ENCODE results near the gene SP100. TPM values are rescaled to one million over a fixed set of nuclear protein-coding genes. Genes with fewer than 3 reads are reported as not detected.

SP100 gene
- total and polyA plus RNA-seq, 2 of the 4 experiments (the other 2 are of a cell fraction): 50.6 to 69.0 TPM

GRCh38 chr2:230512955-230513748 is 97.2 kb downstream of the SP100 start:
- Histone ChIP-seq H3K4me3 (ENCODE audit: insufficient read depth, low read depth, low read length) (no peak overlapping the region), H2AK9ac (replicated peaks; ENCODE audit: low read depth, low read length, poor library complexity) (no peak overlapping the region), H3K9ac (ENCODE audit: low read depth, low read length) (no peak overlapping the region), H4K5ac (ENCODE audit: low read depth, low read length) (no peak overlapping the region), H2AFZ (replicated peaks; ENCODE audit: low read length, poor library complexity) (no peak overlapping the region), H3K27me3 (ENCODE audit: control insufficient read depth, insufficient read depth, low read length) (no peaks in the 10 kb centered on the region), H3K79me1 (ENCODE audit: low read depth in 1 of 2, low read length in 2 of 2) (no peaks in the 10 kb centered on the region), H2BK15ac (ENCODE audit: low read depth, low read length) (no peak overlapping the region), H3K9me3 (ENCODE audit: control insufficient read depth, insufficient read depth, low read length) (no peaks in the 10 kb centered on the region), H4K91ac (ENCODE audit: insufficient read depth, low read depth, low read length) (no peak overlapping the region), H3K4me2 (ENCODE audit: low read depth, low read length) (no peak overlapping the region), H3K18ac (ENCODE audit: low read depth, low read length) (no peak overlapping the region), H3K14ac (replicated peaks; ENCODE audit: low read depth, low read length) (no peak overlapping the region), H2BK120ac (ENCODE audit: low read depth, low read length) (no peak overlapping the region), H3K4me1 (ENCODE audit: control insufficient read depth, insufficient read depth, low read length) (no peaks in the 10 kb centered on the region), H4K20me1 (ENCODE audit: insufficient read depth, low read length) (no peaks in the 10 kb centered on the region), H4K8ac (ENCODE audit: low read depth in 2 of 2, low read length in 2 of 2) (no peak overlapping the region), H2AK5ac (ENCODE audit: low read depth, low read length) (no peak overlapping the region), H3K27ac (ENCODE audit: insufficient read depth, low read length) (no peak overlapping the region), H2BK5ac (ENCODE audit: low read depth, low read length, poor library complexity, severe bottlenecking) (no peak overlapping the region), H3K56ac (ENCODE audit: extremely low read depth, insufficient read depth, low read length) (no peak overlapping the region), H3K23ac (ENCODE audit: low read depth, low read length) (no peak overlapping the region), H3K36me3 (ENCODE audit: control insufficient read depth, insufficient read depth, low read length) (peaks cover 2% of the 10 kb centered on the region; the same call in 1 of the 2 replicates), H2BK20ac (ENCODE audit: low read depth, low read length) (no peak overlapping the region), H3K9me1 (ENCODE audit: insufficient read depth, low read length) (no peaks in the 10 kb centered on the region), H3K4ac (ENCODE audit: low read depth, low read length) (no peak overlapping the region)
- ChIA-PET POLR2A (ENCODE audit: unreplicated experiment) (no interaction called here), CTCF (no interaction called here)
- no peak for TF ChIP-seq RFX5 (IDR thresholded peaks at IDR 0.05; ENCODE audit: low read depth, low read length)
- TF ChIP-seq ELK1 (IDR thresholded peaks at IDR 0.05; ENCODE audit: borderline replicate concordance, low read depth, low read length): no peak
- no peak for TF ChIP-seq MAZ (IDR thresholded peaks at IDR 0.05; ENCODE audit: borderline replicate concordance, low read depth, low read length)
- TF ChIP-seq MXI1 (IDR thresholded peaks at IDR 0.05; ENCODE audit: borderline replicate concordance, low read depth, low read length): no peak
- TF ChIP-seq USF2 (IDR thresholded peaks at IDR 0.05; ENCODE audit: low read depth, low read length): no peak
- no peak for TF ChIP-seq NFE2L2 (IDR thresholded peaks at IDR 0.05; ENCODE audit: low read depth, low read length)
- TF ChIP-seq, protein P1, sequence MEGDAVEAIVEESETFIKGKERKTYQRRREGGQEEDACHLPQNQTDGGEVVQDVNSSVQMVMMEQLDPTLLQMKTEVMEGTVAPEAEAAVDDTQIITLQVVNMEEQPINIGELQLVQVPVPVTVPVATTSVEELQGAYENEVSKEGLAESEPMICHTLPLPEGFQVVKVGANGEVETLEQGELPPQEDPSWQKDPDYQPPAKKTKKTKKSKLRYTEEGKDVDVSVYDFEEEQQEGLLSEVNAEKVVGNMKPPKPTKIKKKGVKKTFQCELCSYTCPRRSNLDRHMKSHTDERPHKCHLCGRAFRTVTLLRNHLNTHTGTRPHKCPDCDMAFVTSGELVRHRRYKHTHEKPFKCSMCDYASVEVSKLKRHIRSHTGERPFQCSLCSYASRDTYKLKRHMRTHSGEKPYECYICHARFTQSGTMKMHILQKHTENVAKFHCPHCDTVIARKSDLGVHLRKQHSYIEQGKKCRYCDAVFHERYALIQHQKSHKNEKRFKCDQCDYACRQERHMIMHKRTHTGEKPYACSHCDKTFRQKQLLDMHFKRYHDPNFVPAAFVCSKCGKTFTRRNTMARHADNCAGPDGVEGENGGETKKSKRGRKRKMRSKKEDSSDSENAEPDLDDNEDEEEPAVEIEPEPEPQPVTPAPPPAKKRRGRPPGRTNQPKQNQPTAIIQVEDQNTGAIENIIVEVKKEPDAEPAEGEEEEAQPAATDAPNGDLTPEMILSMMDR (conservative IDR thresholded peaks at IDR 0.05; ENCODE audit: low read depth, low read length): no peak
- TF ChIP-seq CHD1 (IDR thresholded peaks at IDR 0.05; ENCODE audit: low read depth, low read length): no peak
- TF ChIP-seq CEBPB (IDR thresholded peaks at IDR 0.05; ENCODE audit: low read depth, low read length): no peak
- no peak for TF ChIP-seq SMC3 (IDR thresholded peaks at IDR 0.05; ENCODE audit: low read depth, low read length)
- TF ChIP-seq MAFK (IDR thresholded peaks at IDR 0.05; ENCODE audit: low read depth, low read length): no peak
- TF ChIP-seq RAD21 (IDR thresholded peaks at IDR 0.05; ENCODE audit: low read length): no peak
- TF ChIP-seq RCOR1 (IDR thresholded peaks at IDR 0.05; ENCODE audit: insufficient replicate concordance, low read length): no peak
- WGBS, 2 experiments (ENCODE audit: extremely low coverage in 2 of 2, insufficient read length in 1 of 2): no CpG with 5 or more reads among the region's 4 CpGs
- ATAC-seq (ENCODE audit: low read depth): no peak
- dilution Hi-C loops (cut with HindIII; ENCODE audit: low sequenced_read_pairs, unreplicated experiment) (no loop called here), in situ Hi-C loops (cut with MboI; ENCODE audit: low sequenced_read_pairs) (no loop called here), intact Hi-C loops (cut with micrococcal nuclease) (no loop called here)
- BruUV-seq (replicated peaks): no TSS peak
- no peak for DNase-seq
